HG03571 (cell line): ENCODE data around the gene TWF1.
"Not testable (repeated sequence)": the region's sequence is repeated elsewhere in the genome, so short reads cannot be mapped to it uniquely, and the experiment has no call there.

ENCODE experiments used
- ATAC-seq: cut with Tn5 transposase; IDR thresholded peaks from one replicate; pipeline ENCODE4 v1.9.1; 2021; ENCODE audit not compliant: unreplicated experiment

The TWF1 gene

DNA sequence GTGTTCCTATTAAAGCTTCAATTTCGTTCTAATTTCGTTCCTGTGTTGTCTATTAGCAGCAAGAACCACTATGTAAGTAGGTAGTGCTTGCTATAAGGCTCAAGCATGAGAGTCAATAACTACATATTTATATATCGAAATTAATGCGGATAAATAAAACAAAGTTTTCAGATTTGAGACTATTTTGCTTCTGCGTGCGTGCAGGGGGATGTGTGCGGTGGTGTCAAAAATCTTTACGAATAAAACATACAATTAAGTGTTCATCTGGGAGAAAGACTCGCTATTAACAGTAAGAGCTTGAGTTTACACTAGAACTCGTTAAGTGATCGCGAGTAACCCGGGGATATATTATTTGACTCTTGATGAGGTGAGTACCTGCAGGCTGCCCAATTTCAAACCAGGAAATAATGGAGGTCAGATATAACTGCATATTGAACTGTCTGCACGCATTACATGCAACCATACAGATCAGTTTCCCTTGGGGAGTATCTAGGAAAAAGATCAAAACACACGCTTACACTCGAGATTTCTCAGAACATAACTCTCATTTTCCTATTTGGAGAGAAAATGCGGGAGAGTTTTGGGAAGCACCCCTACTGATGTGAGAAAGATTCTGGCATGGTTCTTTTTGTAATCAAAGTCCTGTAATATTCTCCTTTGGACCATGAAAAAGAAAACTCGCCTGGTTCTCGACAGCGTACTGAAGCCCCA lies 813 bp downstream of the TWF1 start:
- no peak for ATAC-seq

DNA sequence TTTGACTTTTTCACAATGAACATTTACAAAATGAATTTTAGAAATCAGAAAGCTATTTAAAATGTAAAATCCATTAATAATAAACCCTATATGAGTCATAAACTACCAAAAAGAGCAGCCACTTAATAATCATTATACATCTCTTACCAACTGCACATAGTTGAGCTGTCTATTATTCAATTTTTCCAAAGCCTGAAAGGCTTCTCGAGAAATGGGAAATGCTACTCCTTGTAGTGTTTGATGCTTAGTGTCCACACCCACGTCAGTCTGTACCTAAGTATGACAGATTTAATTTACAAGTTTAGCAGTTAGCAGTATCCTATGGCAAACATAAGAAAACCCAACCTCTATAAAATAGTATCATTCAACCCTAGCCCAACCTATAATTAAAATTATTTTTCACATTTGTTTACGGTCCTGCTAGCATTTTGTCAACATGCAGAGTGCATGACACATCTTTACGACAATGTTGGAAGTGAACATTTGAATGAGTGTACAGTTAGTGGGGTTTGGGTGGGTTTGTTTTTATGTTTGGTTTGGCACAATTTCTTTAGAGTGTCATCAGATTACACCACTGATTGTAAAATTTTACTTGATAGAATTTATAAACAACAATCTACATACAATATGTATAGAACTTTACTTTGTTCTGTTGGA lies 8.4 kb downstream of the TWF1 start:
- ATAC-seq: no peak

DNA sequence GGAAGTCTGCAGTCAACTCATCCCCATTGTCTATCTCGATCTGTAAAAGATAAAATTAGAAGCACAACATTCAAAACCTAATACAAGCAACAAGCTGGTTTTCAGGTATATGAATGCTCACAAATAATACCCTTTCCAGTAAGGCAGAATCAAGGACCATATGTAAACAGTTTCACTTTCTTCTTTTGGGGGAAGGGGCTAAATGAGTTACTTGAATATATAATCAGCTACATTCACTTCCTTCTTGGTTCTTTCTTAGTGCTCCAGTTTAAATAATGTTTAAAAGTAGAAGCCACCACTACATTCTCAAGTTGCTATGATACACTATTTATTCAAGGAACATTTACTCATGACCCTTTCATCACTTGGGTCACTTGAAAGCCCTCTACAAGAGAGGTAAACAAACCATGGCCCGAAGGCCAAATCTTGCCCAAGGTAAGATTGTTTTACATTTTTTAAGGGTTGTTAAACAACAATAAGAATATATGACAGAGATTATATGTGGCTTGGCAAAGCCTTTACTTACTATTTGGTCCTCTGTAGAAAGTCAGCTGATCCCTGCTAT lies 10.3 kb downstream of the TWF1 start:
- ATAC-seq: no peak

GRCh38 chr12:43789941-43790340 lies 16.2 kb downstream of the TWF1 start:
- no peak for ATAC-seq

- no peak for ATAC-seq
Observed at GRCh38 chr12:43786899-43787693, 19.0 kb downstream of the TWF1 start.

DNA sequence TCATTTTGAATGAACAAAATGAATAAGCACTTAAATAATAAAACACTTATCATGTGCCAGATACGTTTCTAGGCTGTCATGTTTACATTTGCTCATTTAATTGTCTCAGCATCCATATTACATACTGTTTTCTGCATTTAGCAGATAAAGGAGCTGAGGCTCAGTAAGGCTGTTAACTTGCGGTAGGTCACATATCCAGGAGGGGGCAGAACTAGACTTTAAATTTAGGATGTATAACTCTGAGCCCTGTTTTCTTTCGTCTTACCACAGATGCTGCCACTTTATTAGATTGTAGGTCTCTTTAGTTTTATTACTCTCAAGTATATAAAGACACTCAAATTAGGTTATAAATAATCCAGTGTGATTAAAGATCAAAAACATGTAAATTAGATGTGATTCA lies 29.6 kb downstream of the TWF1 start:
- ATAC-seq: no peak

- no peak for ATAC-seq
Observed at GRCh38 chr12:43766291-43766690, 39.8 kb downstream of the TWF1 start.

- ATAC-seq: no peak
Observed at GRCh38 chr12:43764528-43764927, 41.6 kb downstream of the TWF1 start.

GRCh38 chr12:43763769-43764168 lies 42.3 kb downstream of the TWF1 start:
- no peak for ATAC-seq

DNA sequence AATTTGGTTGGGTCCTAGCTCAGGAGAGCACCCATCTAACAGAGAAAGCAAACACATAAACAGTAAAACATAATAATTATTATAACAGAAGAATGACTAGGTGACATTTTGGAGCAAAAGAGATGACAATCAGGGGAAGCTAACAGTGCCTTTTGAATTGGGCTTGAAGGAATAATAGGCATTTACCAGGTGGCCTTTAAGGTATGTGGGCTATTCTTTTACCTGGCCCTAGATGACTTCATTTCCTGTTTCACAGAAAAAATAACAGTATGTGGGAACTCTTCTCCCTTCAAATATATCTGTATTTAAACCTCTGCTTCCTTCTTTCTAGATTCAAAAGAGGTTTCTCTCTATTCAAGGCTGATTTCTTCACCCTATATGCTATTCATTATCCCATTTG lies 43.5 kb downstream of the TWF1 start:
- no peak for ATAC-seq

DNA sequence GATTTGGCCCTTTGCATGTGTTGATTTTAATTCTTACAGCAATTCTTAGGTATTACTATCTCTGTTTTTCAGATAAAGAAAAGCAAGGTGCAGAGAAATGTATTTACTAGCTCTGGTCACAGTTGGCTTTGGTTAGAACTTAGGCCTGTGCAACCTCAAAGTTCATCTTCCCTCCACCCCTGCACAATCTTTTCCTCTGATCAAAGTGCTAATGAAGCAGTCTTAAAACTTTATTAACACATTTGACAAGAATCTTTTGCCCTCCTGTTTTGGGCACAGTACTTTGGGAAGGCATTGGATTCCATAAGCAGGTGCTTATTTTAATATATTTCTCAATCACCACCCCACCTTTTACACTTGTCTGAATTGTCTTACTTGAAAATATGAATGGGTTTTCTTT lies 44.6 kb downstream of the TWF1 start:
- ATAC-seq: no peak

- no peak for ATAC-seq
Observed at GRCh38 chr12:43760396-43760795, 45.7 kb downstream of the TWF1 start.

GRCh38 chr12:43758728-43759563 lies 47.2 kb downstream of the TWF1 start, which contains the start of the genes IRAK4 and PUS7L:
Gene IRAK4, plus strand, starts transcription at chr12:43758951. Its CDS starts 9,161 bp downstream, at chr12:43768112.
Gene PUS7L, minus strand, starts transcription at chr12:43758790. Its CDS starts 3,545 bp downstream, at chr12:43755245.
- peak; percentile 98 for ATAC-seq

DNA sequence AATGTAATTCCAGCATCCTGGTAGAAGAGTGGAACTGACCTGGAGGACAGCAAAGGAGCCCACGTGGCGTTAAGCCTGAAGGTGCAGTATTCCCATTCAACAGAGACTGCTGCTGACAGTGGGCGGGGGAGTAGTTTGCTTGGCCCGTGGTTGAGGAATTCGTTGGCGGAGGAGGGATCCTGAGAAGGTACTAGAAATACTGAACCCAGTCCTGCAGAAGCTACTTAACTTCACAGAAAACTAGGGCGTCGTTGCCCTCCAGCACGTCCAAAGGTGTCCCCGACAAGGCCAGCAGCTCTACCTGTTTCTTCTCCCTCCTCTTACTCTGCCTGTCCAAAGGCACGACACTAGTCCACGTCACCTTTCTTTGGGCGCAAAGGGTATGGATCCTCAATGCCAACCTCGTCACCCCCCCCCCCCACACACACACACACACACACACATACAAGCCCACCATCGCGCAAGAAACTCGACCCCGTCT lies 47.8 kb downstream of the TWF1 start:
- peak; percentile 3 for ATAC-seq

GRCh38 chr12:43754015-43754414 lies 52.1 kb downstream of the TWF1 start:
- ATAC-seq: no peak

GRCh38 chr12:43751360-43751759 lies 54.8 kb downstream of the TWF1 start:
- ATAC-seq: not testable (repeated sequence)

- ATAC-seq: no peak
Observed at GRCh38 chr12:43750814-43751213, 55.3 kb downstream of the TWF1 start.

DNA sequence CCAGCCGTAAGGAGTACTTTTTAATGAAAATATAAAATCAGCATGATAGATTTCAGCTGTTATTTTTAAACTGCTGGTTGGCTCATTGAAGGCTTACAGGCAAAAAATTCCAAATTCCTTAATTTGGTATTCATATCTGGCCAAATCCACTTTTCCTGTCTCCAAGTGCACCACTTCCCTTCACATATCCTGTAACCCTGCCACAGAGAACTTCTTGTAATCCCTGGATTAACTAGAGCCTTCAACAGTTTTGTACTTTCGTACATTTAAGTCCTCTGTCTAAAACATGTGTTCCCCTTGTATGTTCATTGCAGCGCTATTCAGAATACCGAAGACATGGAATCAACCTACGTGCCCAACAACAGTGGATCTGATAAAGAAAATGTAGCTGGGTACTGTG lies 57.1 kb downstream of the TWF1 start:
- ATAC-seq: no peak

DNA sequence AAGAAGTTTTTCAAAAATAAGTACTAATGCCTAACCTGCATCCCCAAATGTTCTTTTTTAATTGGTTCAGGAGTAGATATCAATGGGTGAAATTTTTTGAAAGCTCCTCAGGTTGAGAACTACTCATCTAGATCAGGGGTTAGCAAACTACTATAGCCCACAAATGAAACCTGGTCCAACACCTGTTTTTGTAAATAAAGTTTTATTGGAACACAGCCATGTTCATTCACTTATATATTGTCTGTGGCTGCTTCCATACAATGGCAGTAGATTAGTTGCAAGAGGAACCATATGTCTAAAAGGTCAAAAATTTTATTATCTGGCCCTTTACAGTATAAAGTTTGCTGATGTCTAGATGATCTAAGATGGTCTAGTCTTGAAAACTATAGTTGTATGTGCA lies 61.3 kb downstream of the TWF1 start:
- no peak for ATAC-seq
